SK-N-SH (cell line): ENCODE data around the gene MVB12A. TPM values are rescaled to one million over a fixed set of nuclear protein-coding genes. Genes with fewer than 3 reads are reported as not detected.

Experiments
- CTCF ChIA-PET: fragments of 300-600, 350-600 bp; formaldehyde crosslinking; extraction: SDS; loops from one replicate; lab custom pipeline; 2021; lab: Yijun Ruan, JAX
- POLR2A ChIA-PET: fragments of 350-600 bp; sonication (Branson Sonifier 250); formaldehyde crosslinking; extraction: SDS; loops from one replicate; lab custom pipeline; 2020; ENCODE audit warnings: antibody characterized with exemption, inconsistent platforms; lab: Yijun Ruan, JAX
- DNase-seq: peaks from one replicate; pipeline ENCODE4 v3.0.0; 2012
- H2AFZ ChIP-seq: fragments of 200-600 bp; sonication (generic); 2 replicates; pipeline ENCODE4 v1.8.1; 2016; ENCODE audit warnings: antibody characterized with exemption, mild to moderate bottlenecking, low read depth
- H3F3A ChIP-seq: fragments of 200-600 bp; sonication (generic); replicated peaks from 2 replicates; pipeline ENCODE3; 2016; ENCODE audit warnings: antibody characterized with exemption, mild to moderate bottlenecking; ENCODE audit not compliant: insufficient read depth
- H3K27ac ChIP-seq, 2 experiments: fragments of 200-500 bp in 1 of 2; fragments of 200-600 bp in 1 of 2; sonication (Bioruptor generic) in 1 of 2; sonication (generic), shearing (Covaris generic) in 1 of 2; 2 replicates each; pipeline versions ENCODE4 v1.5.1 to v1.6.1; 2014 to 2016; ENCODE audit warnings: low read depth in 2 of 2, inconsistent platforms in 1 of 2, low read length in 1 of 2, mild to moderate bottlenecking in 1 of 2, mixed read lengths in 1 of 2
- H3K27me3 ChIP-seq: fragments of 200-600 bp; sonication (generic), shearing (Covaris generic); 2 replicates; pipeline ENCODE4 v1.6.1; 2016; ENCODE audit warnings: mixed run types; ENCODE audit not compliant: insufficient read depth
- H3K36me3 ChIP-seq, 2 experiments: fragments of 200-500 bp in 1 of 2; fragments of 200-600 bp in 1 of 2; sonication (Bioruptor generic) in 1 of 2; sonication (generic) in 1 of 2; replicated peaks in 1 of 2; 2 replicates each; pipeline versions ENCODE3 to v1.5.1; 2014 to 2016; ENCODE audit warnings: low read length in 1 of 2, mild to moderate bottlenecking in 1 of 2; ENCODE audit not compliant: insufficient read depth in 2 of 2, control insufficient read depth in 1 of 2
- H3K4me1 ChIP-seq, 2 experiments: fragments of 200-500 bp in 1 of 2; fragments of 200-600 bp in 1 of 2; sonication (Bioruptor generic) in 1 of 2; sonication (generic), shearing (Covaris generic) in 1 of 2; 2 replicates each; pipeline versions ENCODE4 v1.5.1 to v1.6.1; 2014 to 2016; ENCODE audit warnings: low read depth in 1 of 2, low read length in 1 of 2, mixed run types in 1 of 2; ENCODE audit not compliant: insufficient read depth in 2 of 2, control insufficient read depth in 1 of 2
- H3K4me2 ChIP-seq: fragments of 200-600 bp; sonication (generic), shearing (Covaris generic); 2 replicates; pipeline ENCODE4 v1.6.1; 2017; ENCODE audit warnings: mixed run types
- H3K4me3 ChIP-seq, 2 experiments: fragments of 200-500 bp in 1 of 2; fragments of 200-600 bp in 1 of 2; sonication (Bioruptor generic) in 1 of 2; sonication (generic), shearing (Covaris generic) in 1 of 2; 2 replicates each; pipeline versions ENCODE4 v1.5.1 to v1.8.1; 2014 to 2016; ENCODE audit warnings: low read depth in 2 of 2, inconsistent platforms in 1 of 2, low read length in 1 of 2, mild to moderate bottlenecking in 1 of 2, mixed read lengths in 1 of 2, moderate library complexity in 1 of 2
- H3K79me2 ChIP-seq: fragments of 200-600 bp; sonication (generic); 2 replicates; pipeline ENCODE4 v1.8.1; 2017; ENCODE audit warnings: mild to moderate bottlenecking; ENCODE audit not compliant: insufficient read depth
- H3K9ac ChIP-seq: fragments of 200-600 bp; sonication (generic); 2 replicates; pipeline ENCODE4 v1.6.1; 2017; ENCODE audit warnings: mixed run types
- H3K9me2 ChIP-seq: fragments of 200-600 bp; sonication (generic); 2 replicates; pipeline ENCODE4 v1.6.1; 2017; ENCODE audit warnings: mixed run types
- H3K9me3 ChIP-seq: fragments of 200-600 bp; sonication (generic); 2 replicates; pipeline ENCODE4 v1.6.1; 2017; ENCODE audit warnings: mixed run types, mild to moderate bottlenecking, moderate library complexity
- H4K20me1 ChIP-seq: fragments of 200-600 bp; sonication (generic); 2 replicates; pipeline ENCODE4 v1.6.1; 2017; ENCODE audit warnings: mild to moderate bottlenecking, mixed run types; ENCODE audit not compliant: insufficient read depth
- CTCF ChIP-seq: fragments of 200-600 bp; sonication (generic); IDR thresholded peaks from 2 replicates; pipeline ENCODE4 v1.6.1; 2017; ENCODE audit warnings: antibody characterized with exemption, mild to moderate bottlenecking, moderate library complexity
- EP300 ChIP-seq, 2 experiments: IDR thresholded peaks; 2 replicates each; pipeline versions ENCODE4 v1.4.0 to v1.6.1; 2012; ENCODE audit warnings: borderline replicate concordance in 1 of 2, low read depth in 1 of 2, low read length in 1 of 2
- EZH2phosphoT487 ChIP-seq: fragments of 200-600 bp; sonication (generic); IDR thresholded peaks from 2 replicates; pipeline ENCODE4 v1.6.1; 2017; ENCODE audit warnings: low read depth, mixed run types, mild to moderate bottlenecking, antibody characterized with exemption, moderate library complexity, borderline replicate concordance
- FOXJ3 ChIP-seq: sonication (generic); formaldehyde crosslinking; IDR thresholded peaks from 2 replicates; pipeline ENCODE4 v1.5.1; 2020; ENCODE audit warnings: mild to moderate bottlenecking, missing genetic modification reagents
- FOXM1 ChIP-seq: IDR thresholded peaks from 2 replicates; pipeline ENCODE4 v1.4.0; 2012; ENCODE audit warnings: low read depth, mild to moderate bottlenecking
- IRF3 ChIP-seq: fragments of 150-350 bp; IDR thresholded peaks from 2 replicates; pipeline ENCODE4 v1.6.1; 2016; ENCODE audit warnings: mild to moderate bottlenecking, low read depth, low read length
- JUND ChIP-seq: IDR thresholded peaks from 2 replicates; pipeline ENCODE4 v1.4.0; 2012
- MEF2A ChIP-seq: IDR thresholded peaks from 2 replicates; pipeline ENCODE4 v1.4.0; 2012; ENCODE audit warnings: low read depth, borderline replicate concordance
- MXI1 ChIP-seq: IDR thresholded peaks from 2 replicates; pipeline ENCODE4 v1.6.1; 2012; ENCODE audit warnings: mild to moderate bottlenecking, low read depth, low read length, improper control_type of control experiment
- NFIC ChIP-seq: IDR thresholded peaks from 2 replicates; pipeline ENCODE4 v1.4.0; 2012; ENCODE audit warnings: borderline replicate concordance
- PBX3 ChIP-seq: IDR thresholded peaks from 2 replicates; pipeline ENCODE4; 2012
- POLR2AphosphoS5 ChIP-seq: IDR thresholded peaks from 2 replicates; pipeline ENCODE4 v1.6.1; 2012; ENCODE audit warnings: low read depth, low read length
- RAD21 ChIP-seq: IDR thresholded peaks from 2 replicates; pipeline ENCODE4 v1.6.1; 2012; ENCODE audit warnings: mild to moderate bottlenecking, low read length
- RCOR1 ChIP-seq: fragments of 150-350 bp; IDR thresholded peaks from 2 replicates; pipeline ENCODE4 v1.6.1; 2017; ENCODE audit warnings: antibody characterized with exemption, low read length
- RXRA ChIP-seq: IDR thresholded peaks from 2 replicates; pipeline ENCODE4 v1.4.0; 2012; ENCODE audit warnings: low read depth, mild to moderate bottlenecking, borderline replicate concordance
- SIN3A ChIP-seq: IDR thresholded peaks from 2 replicates; pipeline ENCODE4 v1.6.1; 2012; ENCODE audit warnings: low read depth, mild to moderate bottlenecking, low read length, moderate library complexity, borderline replicate concordance
- SMC3 ChIP-seq: IDR thresholded peaks from 2 replicates; pipeline ENCODE4 v1.6.1; 2012; ENCODE audit warnings: low read depth, low read length, improper control_type of control experiment
- TAF1 ChIP-seq: IDR thresholded peaks from 2 replicates; pipeline ENCODE4 v1.6.1; 2012; ENCODE audit warnings: low read depth, mild to moderate bottlenecking, low read length, moderate library complexity, borderline replicate concordance
- TCF12 ChIP-seq: IDR thresholded peaks from 2 replicates; pipeline ENCODE4 v1.4.0; 2012
- TEAD4 ChIP-seq: IDR thresholded peaks from 2 replicates; pipeline ENCODE4 v1.4.0; 2012; ENCODE audit warnings: mild to moderate bottlenecking, borderline replicate concordance; ENCODE audit not compliant: insufficient read depth
- USF2 ChIP-seq: fragments of 150-350 bp; IDR thresholded peaks from 2 replicates; pipeline ENCODE4 v1.6.1; 2017; ENCODE audit warnings: antibody characterized with exemption, low read length, low read depth, borderline replicate concordance
- ZBTB33 ChIP-seq: IDR thresholded peaks from 2 replicates; pipeline ENCODE4 v1.4.0; 2012; ENCODE audit warnings: low read depth, borderline replicate concordance
- WGBS: methylation state at CpG from one replicate; pipeline ENCODE4 v1.1.6; 2017; ENCODE audit warnings: low lambda C conversion rate; 5-methylcytosine and 5-hydroxymethylcytosine counted together
- polyA plus RNA-seq, 3 experiments: library from polyadenylated mRNA; depleted of rRNA; stranded (reverse); fragments of >200 nt; gene quantifications; 2 replicates each; pipeline ENCODE4 v1.2.3, GENCODE V29; 2012

Gene MVB12A
- polyA plus RNA-seq, 1 of the 3 experiments (the other 2 are of a cell fraction), result 63.9 TPM

- TF ChIP-seq FOXM1 (no peak), RCOR1 (no peak), ZBTB33 (no peak), NFIC (no peak), RAD21 (peak; percentile 77), MEF2A (no peak)
Observed at GRCh38 chr19:17385878-17386611, 33.8 kb upstream of the MVB12A start (continued).

- H3K27ac ChIP-seq, result no peak overlapping the region
- no peak for TF ChIP-seq PBX3
- TF ChIP-seq TCF12, result no peak
- TF ChIP-seq CTCF, result no peak
- no peak for TF ChIP-seq IRF3
- TF ChIP-seq TEAD4, result no peak
- TF ChIP-seq POLR2AphosphoS5, result no peak
- no peak for TF ChIP-seq USF2
- TF ChIP-seq SMC3, result no peak
- TF ChIP-seq EP300 (IDR thresholded peaks at IDR 0.05; ENCODE audit: borderline replicate concordance in 1 of 2, low read depth in 1 of 2, low read length in 1 of 2), result no peak
- TF ChIP-seq MXI1, result no peak
- TF ChIP-seq RXRA, result no peak
- TF ChIP-seq EZH2phosphoT487, result no peak
- no peak for TF ChIP-seq FOXM1
- no peak for TF ChIP-seq JUND
- no peak for TF ChIP-seq FOXJ3 (CRISPR knock-in tag)
- TF ChIP-seq TAF1, result no peak
- TF ChIP-seq SIN3A, result no peak
- TF ChIP-seq, all 33 proteins: peak for 0
- DNase-seq, result no peak
- Histone ChIP-seq H3K4me2 (no peak overlapping the region), H3K4me3 (no peak overlapping the region), H3K27me3 (no peaks in the 10 kb centered on the region), H3K36me3 (no peaks in the 10 kb centered on the region), H4K20me1 (no peaks in the 10 kb centered on the region), H3F3A (peaks cover 3% of the 10 kb centered on the region), H3K9me2 (no peaks in the 10 kb centered on the region), H3K79me2 (no peaks in the 10 kb centered on the region), H3K9me3 (no peaks in the 10 kb centered on the region), H3K4me1 (peaks cover 0 to 7% of the 10 kb centered on the region in 2 experiments; a peak in 1 of 4 replicates), H2AFZ (no peak overlapping the region), H3K9ac (no peak overlapping the region)
- ChIA-PET POLR2A (interaction anchor here (0.6 kb wide), 1 partner anchor 36 kb away, joined by 4 read pairs; no protein-coding TSS in a partner anchor), CTCF (interaction anchor here (0.7 to 5.3 kb wide), 11 partner anchors 11 to 97 kb away, joined by 3 to 69 read pairs (median 6); no protein-coding TSS in a partner anchor)
- WGBS, result 12% methylated on average over 1 of the region's 1 CpG
Observed at GRCh38 chr19:17389288-17389687, 30.6 kb upstream of the MVB12A start.
